Heart left ventricle (tissue), 13 donors: ENCODE measurements around the gene TRIP12.

Experiments used
- POLR2A ChIP-seq, 2 donors: fragments of 450-650 bp; IDR thresholded peaks; one replicate each; pipeline ENCODE4 v1.6.1; 2017; ENCODE audit warnings: antibody characterized with exemption in 2 of 2, mild to moderate bottlenecking in 2 of 2, moderate library complexity in 2 of 2
- TF ChIP-seq, protein P1 (sequence below), 12 donors: fragments of 200-600 bp; sonication (generic) in 4 of 12; IDR thresholded peaks; one replicate each; pipeline versions ENCODE4 v1.5.0 to v1.8.0; 2018 to 2022; ENCODE audit warnings: antibody characterized with exemption in 12 of 12, mild to moderate bottlenecking in 5 of 12
- donor health status: ischemic (EF 13 %, LVEDD 7.1; RV severe dilation, severe dysfunction).
- donor health status: DM: no; HTN: yes; CAD: no.
- donor health status: DM: no; HTN: no; CAD: no.
- donor health status: ischemic (EF 25% LVEDD 6.9; RV normal size, moderate dysfunction).
- donor health status: ischemic (EF 25% LVEDD 5.7; RV mildly dilated, moderate dysfunction).
- donor health status: ischemic (EF 35%, LVEDD 5.7; RV mildly dilated, moderate dysfunction).
- donor health status: nonischemic (EF 11% LVEDD 7.7; RV severe dilation, severe dysfunction).
- donor health status: DM: yes; HTN: yes; CAD: no.
- donor health status: PGD.
- donor health status: ischemic (EF 29% LVEDD 5.4; RV normal size, mild dysfunction).
- donor health status: nonischemic (EF 23%, LVEDD 6.1; RV moderate dilation, normal function).

DNA sequence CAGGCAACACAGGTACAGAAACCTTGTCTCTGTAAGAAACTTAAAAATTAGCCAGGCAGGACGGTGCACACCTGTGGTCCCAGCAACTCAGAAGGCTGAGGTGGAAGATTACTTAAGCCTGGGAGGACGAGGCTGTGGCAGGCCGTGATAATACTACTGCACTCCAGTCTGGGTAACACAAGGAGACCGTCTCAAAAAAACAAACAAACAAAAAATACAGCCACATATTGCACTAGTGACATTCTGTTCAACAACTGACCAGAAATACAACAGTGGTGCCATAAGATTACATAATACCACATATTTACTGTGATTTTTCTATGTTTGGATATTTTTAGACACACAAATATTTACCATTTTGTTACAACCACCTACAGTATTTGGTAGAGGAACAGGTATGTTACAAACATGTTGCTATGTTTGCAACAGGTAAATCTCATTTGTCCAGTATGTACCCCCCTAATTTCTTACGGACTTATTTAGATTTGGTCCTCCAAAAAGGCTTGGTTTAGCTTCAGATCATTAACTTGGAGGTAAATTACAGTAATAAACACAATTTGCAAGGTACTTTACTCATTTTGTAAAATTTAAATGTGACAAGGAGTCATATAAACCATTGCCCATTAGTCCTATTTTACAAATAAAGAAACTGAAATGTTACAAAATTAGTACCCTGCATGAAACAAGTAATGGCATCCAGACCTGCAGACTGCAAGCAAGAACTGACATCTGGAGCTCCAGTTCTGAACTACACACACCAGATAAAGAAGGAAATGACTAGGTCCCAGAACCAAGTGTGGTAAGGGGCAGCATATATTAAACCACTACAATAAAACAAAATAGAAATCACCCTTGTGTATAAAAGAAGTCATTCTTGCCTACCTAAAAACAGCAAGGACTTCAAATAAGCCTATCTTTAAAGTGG is 36.8 kb downstream of the TRIP12 start:
- TF ChIP-seq, protein P1, sequence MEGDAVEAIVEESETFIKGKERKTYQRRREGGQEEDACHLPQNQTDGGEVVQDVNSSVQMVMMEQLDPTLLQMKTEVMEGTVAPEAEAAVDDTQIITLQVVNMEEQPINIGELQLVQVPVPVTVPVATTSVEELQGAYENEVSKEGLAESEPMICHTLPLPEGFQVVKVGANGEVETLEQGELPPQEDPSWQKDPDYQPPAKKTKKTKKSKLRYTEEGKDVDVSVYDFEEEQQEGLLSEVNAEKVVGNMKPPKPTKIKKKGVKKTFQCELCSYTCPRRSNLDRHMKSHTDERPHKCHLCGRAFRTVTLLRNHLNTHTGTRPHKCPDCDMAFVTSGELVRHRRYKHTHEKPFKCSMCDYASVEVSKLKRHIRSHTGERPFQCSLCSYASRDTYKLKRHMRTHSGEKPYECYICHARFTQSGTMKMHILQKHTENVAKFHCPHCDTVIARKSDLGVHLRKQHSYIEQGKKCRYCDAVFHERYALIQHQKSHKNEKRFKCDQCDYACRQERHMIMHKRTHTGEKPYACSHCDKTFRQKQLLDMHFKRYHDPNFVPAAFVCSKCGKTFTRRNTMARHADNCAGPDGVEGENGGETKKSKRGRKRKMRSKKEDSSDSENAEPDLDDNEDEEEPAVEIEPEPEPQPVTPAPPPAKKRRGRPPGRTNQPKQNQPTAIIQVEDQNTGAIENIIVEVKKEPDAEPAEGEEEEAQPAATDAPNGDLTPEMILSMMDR (IDR thresholded peaks at IDR 0.05): no peak
- no peak for TF ChIP-seq POLR2A (IDR thresholded peaks at IDR 0.05)
